Epidermal melanocyte (primary cell): ENCODE data around the gene RC3H1.
A peak's percentile ranks its signal among the peaks of the same experiment; 100 is the strongest.
"Not testable (repeated sequence)": the region's sequence is repeated elsewhere in the genome, so short reads cannot be mapped to it uniquely, and the experiment has no call there.

ENCODE experiments used
- DNase-seq: peaks from one replicate; pipeline ENCODE4 v3.0.0; 2011; ENCODE audit warnings: low spot score; ENCODE audit not compliant: insufficient read length

The RC3H1 gene, protein sequence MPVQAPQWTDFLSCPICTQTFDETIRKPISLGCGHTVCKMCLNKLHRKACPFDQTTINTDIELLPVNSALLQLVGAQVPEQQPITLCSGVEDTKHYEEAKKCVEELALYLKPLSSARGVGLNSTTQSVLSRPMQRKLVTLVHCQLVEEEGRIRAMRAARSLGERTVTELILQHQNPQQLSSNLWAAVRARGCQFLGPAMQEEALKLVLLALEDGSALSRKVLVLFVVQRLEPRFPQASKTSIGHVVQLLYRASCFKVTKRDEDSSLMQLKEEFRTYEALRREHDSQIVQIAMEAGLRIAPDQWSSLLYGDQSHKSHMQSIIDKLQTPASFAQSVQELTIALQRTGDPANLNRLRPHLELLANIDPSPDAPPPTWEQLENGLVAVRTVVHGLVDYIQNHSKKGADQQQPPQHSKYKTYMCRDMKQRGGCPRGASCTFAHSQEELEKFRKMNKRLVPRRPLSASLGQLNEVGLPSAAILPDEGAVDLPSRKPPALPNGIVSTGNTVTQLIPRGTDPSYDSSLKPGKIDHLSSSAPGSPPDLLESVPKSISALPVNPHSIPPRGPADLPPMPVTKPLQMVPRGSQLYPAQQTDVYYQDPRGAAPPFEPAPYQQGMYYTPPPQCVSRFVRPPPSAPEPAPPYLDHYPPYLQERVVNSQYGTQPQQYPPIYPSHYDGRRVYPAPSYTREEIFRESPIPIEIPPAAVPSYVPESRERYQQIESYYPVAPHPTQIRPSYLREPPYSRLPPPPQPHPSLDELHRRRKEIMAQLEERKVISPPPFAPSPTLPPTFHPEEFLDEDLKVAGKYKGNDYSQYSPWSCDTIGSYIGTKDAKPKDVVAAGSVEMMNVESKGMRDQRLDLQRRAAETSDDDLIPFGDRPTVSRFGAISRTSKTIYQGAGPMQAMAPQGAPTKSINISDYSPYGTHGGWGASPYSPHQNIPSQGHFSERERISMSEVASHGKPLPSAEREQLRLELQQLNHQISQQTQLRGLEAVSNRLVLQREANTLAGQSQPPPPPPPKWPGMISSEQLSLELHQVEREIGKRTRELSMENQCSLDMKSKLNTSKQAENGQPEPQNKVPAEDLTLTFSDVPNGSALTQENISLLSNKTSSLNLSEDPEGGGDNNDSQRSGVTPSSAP

GRCh38 chr1:174022080-174022975, at the start of gene RC3H1:
RC3H1 (minus strand) TSS chr1:174022357; CDS start chr1:173992985, 29,372 bp downstream.
- DNase-seq = peak; percentile 57

DNA sequence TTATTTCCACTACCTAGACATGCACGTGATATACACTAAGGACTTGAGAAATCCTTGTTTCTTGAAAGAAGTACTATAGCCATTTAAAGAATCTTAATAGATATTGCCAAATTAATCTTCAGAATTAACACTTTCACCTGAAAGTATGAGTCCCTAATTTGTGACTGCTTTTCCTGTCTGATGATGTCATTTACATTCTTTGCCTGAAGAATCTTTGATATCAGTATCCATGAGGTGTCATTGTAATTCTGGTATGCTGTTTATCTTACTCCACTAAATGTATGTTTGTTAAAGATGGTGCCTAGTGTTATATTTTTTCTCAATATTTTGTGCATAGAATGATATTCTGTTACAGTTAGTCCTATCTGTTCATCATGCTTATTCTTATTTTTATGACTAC, 48.5 kb upstream of the RC3H1 start:
- no peak for DNase-seq

- DNase-seq = no peak
Measured at GRCh38 chr1:174068000-174068399, 45.8 kb upstream of the RC3H1 start.

- DNase-seq = no peak
Measured at GRCh38 chr1:174060090-174060489, 37.9 kb upstream of the RC3H1 start.

DNA sequence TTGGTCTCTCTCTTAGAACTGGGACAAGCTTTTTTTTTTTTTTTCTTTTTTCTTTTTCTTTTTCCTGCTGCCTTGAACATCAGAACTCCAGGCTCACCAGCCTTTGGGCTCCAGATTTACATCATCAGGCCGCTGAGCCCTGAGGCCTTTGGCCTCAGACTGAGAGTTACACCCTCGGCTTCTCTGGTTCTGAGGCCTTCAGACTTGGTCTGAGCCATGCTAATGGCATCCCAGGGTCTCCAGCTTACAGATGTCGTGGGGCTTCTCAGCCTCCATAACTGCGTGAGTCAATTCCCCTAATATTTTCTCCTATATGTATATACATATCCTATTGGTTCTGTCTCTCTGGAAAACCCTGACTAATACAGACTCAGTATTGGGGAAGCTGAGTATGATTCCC, 36.5 kb upstream of the RC3H1 start:
- no peak for DNase-seq

GRCh38 chr1:174056609-174057008, 34.5 kb upstream of the RC3H1 start:
- not testable (repeated sequence) for DNase-seq

DNA sequence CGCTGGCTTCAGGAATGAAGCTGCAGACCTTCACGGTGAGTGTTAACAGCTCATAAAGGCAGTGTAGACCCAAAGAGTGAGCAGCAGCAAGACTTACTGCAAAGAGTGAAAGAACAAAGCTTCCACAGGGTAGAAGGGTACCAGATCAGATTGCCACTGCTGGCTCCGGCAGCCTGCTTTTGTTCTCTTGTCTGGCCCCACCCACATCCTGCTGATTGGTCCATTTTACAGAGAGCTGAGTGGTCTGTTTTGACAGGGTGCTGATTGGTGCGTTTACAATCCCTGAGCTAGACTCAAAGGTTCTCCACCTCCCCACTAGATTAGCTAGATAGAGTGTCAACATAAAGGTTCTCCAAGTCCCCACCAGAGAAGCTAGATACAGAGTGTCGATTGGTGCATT, 33.6 kb upstream of the RC3H1 start:
- not testable (repeated sequence) for DNase-seq

- DNase-seq = no peak
Measured at GRCh38 chr1:174053826-174054225, 31.7 kb upstream of the RC3H1 start.

DNA sequence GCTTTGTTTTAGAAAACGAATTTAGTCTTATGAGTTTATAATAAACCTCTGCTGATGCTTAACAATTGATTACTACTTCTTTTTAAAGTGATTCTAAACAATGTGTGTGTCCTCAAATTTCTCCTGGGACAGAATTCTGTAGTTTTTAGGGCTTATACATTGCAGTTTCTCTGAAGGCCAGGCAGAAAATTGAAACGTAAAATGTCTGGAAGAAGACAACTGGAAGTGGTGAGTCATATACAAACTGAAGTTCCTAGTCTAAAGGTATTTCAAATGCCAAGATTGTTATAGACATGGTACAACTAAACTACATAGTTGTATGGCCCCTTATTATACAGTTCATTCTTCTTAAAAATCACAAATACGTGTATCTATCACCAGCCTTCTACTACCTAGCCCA, 30.5 kb upstream of the RC3H1 start:
- DNase-seq = no peak

DNA sequence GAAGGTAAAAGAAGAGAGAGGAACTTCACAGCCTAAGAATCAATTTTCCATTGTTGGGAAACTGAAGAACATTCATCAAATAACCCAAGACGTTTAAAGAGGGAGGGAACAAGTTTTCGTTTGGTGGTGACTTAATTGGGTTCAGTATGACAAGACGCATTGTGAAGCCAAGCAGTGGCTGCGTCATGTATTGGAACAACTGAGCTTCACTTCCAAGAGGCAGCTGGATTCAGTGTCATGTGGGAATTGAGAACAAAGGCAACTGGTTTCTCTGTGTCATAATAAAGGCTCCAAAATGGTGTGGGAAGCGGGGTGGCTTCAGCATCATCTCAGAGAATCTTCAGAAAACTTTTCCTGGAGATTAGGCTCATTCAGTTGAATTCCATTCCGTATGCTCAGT, 29.8 kb upstream of the RC3H1 start:
- DNase-seq = peak; percentile 26

GRCh38 chr1:174049514-174049913, 27.4 kb upstream of the RC3H1 start:
- DNase-seq = no peak

- no peak for DNase-seq
Measured at GRCh38 chr1:174044418-174045222, 22.5 kb upstream of the RC3H1 start.

GRCh38 chr1:174042509-174042908, 20.4 kb upstream of the RC3H1 start:
- not testable (repeated sequence) for DNase-seq

- no peak for DNase-seq
Measured at GRCh38 chr1:174041369-174041768, 19.2 kb upstream of the RC3H1 start.

DNA sequence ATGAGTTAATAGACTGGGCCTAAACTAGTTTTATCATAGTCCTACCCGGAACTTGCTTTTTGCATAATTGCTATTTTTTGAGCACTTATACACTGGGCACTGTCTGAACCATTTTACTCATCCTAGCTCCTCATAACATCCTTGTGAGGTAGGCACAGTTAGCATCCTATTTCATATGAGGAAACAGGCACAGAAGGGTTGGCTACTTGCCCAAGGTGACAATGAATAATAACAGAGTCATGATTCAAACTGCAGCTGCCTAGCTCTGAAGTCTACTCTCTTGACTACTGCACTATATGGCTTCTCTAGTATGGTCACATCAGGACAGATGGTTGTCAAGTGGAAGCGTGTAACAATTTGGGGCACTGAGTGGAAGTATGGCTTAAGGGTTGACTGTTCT, 18.2 kb upstream of the RC3H1 start:
- DNase-seq = no peak

DNA sequence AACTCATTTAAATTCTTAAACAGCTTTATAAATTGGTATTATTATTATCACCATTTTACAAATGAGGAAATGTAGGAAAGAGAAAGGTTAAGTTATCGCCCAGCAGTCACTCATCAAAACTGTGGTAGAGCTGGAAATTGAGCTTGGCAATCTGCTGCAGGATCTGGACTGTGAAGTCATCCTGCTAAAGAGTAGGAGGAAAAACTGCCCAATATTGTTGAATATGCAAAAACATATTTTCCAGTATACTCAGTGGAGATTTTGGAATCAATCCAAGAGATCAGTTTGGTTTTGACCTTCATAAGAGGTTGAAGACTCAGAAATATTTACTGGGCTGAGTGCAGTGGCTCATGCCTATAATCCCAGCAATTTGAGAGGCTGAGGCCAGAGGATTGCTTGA, 16.9 kb upstream of the RC3H1 start:
- no peak for DNase-seq

- no peak for DNase-seq
Measured at GRCh38 chr1:174036798-174037197, 14.6 kb upstream of the RC3H1 start.

GRCh38 chr1:174036204-174036603, 14.0 kb upstream of the RC3H1 start:
- no peak for DNase-seq

DNA sequence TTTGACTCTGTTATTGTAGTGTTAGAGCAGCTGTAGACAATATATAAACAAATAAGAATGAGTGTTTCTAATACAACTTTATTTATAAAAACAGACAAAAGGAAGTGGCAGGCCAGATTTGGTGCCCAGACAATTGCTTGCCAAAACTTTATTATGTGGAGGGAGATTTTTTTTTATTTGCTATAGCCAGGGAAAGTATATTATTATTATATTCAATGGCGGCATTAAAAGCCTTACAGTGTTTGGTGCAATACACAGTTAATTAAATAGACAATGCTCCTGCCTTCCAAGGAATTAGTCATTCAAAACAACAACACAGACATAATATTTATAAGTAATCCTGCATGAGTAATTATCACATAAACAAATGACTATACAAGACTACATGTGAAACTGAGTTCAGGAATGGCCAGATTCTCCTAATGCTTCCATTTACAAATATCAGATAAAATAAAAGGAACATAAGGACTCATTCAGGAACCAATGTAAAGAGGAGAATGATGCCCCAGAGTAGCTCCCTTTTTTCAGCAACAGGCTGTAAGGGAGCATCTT, 10.6 kb upstream of the RC3H1 start:
- no peak for DNase-seq

DNA sequence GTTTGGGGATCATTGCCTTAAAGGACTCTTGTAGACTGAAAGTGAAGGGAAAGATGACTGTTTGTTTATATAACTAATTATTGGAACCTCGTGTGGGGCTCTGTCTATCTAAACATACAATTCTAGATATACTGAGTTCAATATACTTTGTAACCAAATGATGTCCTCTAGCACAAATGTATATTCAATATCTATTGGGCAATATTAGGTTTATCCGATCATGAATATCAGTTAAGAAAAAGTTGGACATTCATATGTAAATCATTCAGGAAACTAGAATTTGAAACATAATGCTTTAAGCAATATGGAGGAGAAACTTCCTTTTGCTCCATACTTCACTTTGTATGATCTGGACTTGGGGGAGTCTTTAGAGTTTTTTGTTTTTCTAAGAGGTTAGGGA, 8.9 kb upstream of the RC3H1 start:
- no peak for DNase-seq
